OCI-LY3 (cell line): Measurements from ENCODE around the gene SPECC1.
"Not testable (repeated sequence)": the region's sequence is repeated elsewhere in the genome, so short reads cannot be mapped to it uniquely, and the experiment has no call there.

Experiments
- H2AFZ ChIP-seq: fragments of 200-600, 300-600 bp; shearing (Covaris generic); 2 replicates; pipeline ENCODE4 v1.6.0; 2014; ENCODE audit warnings: antibody characterized with exemption, low read depth, low read length
- H3K27ac ChIP-seq: fragments of 200-600, 300-600 bp; sonication (generic); 2 replicates; pipeline ENCODE4 v1.5.1; 2014; ENCODE audit warnings: mild to moderate bottlenecking, low read length, moderate library complexity, mixed read lengths
- H3K27me3 ChIP-seq: fragments of 200-600, 300-600 bp; sonication (generic); 2 replicates; pipeline ENCODE4 v1.6.1; 2014; ENCODE audit warnings: low read depth, low read length, mixed read lengths
- H3K36me3 ChIP-seq: fragments of 200-600, 300-600 bp; sonication (generic); replicated peaks from 2 replicates; pipeline ENCODE3; 2014; ENCODE audit warnings: low read depth, low read length, mixed read lengths
- H3K4me1 ChIP-seq: fragments of 300-600, 200-600 bp; sonication (generic); 2 replicates; pipeline ENCODE4 v1.6.1; 2014; ENCODE audit warnings: low read length, mixed read lengths
- H3K4me2 ChIP-seq: fragments of 200-600, 300-600 bp; sonication (generic); 2 replicates; pipeline ENCODE4 v1.6.1; 2014; ENCODE audit warnings: low read length, mixed read lengths
- H3K4me3 ChIP-seq: fragments of 300-600, 200-600 bp; sonication (generic); 2 replicates; pipeline ENCODE4 v1.5.1; 2014; ENCODE audit warnings: antibody characterized with exemption, mild to moderate bottlenecking, low read length, moderate library complexity
- H3K79me2 ChIP-seq: fragments of 300-600, 200-600 bp; shearing (Covaris generic); 2 replicates; pipeline ENCODE4 v1.6.1; 2014; ENCODE audit warnings: mild to moderate bottlenecking, low read length, mixed read lengths
- H3K9ac ChIP-seq: fragments of 300-600, 200-600 bp; shearing (Covaris generic); 2 replicates; pipeline ENCODE4 v1.6.0; 2014; ENCODE audit warnings: mild to moderate bottlenecking, low read length, moderate library complexity
- H3K9me3 ChIP-seq: fragments of 200-600, 300-600 bp; shearing (Covaris generic); 2 replicates; pipeline ENCODE4 v1.6.1; 2014; ENCODE audit warnings: low read length, mixed read lengths; ENCODE audit not compliant: insufficient read depth
- H4K20me1 ChIP-seq: fragments of 200-600, 300-600 bp; sonication (generic); 2 replicates; pipeline ENCODE4 v1.6.1; 2016; ENCODE audit warnings: low read length, mixed read lengths; ENCODE audit not compliant: insufficient read depth
- CTCF ChIP-seq: fragments of 200-600, 300-600 bp; sonication (generic); IDR thresholded peaks from 2 replicates; pipeline ENCODE4 v1.5.1; 2014; ENCODE audit warnings: antibody characterized with exemption, low read length, low read depth
- EZH2phosphoT487 ChIP-seq: fragments of 200-600 bp; shearing (Covaris generic); IDR thresholded peaks from 2 replicates; pipeline ENCODE4 v1.6.1; 2018; ENCODE audit warnings: antibody characterized with exemption, mixed run types, low read depth

Gene SPECC1

GRCh38 chr17:20235747-20236146 is 226.6 kb downstream of the SPECC1 start:
- H4K20me1 ChIP-seq, result no peaks in the 10 kb centered on the region
- H3K4me1 ChIP-seq, result peaks cover 3% of the 10 kb centered on the region; the same call in 1 of the 2 replicates
- H3K4me2 ChIP-seq, result no peak overlapping the region
- H3K9me3 ChIP-seq, result no peaks in the 10 kb centered on the region
- H2AFZ ChIP-seq, result no peak overlapping the region
- no peaks in the 10 kb centered on the region for H3K36me3 ChIP-seq
- H3K79me2 ChIP-seq, result no peaks in the 10 kb centered on the region
- no peaks in the 10 kb centered on the region for H3K27me3 ChIP-seq
- TF ChIP-seq EZH2phosphoT487 (no peak), CTCF (no peak)
- H3K27ac ChIP-seq, result no peak overlapping the region
- H3K9ac ChIP-seq, result no peak overlapping the region
- H3K4me3 ChIP-seq, result no peak overlapping the region

GRCh38 chr17:20236578-20237227 is 227.5 kb downstream of the SPECC1 start:
- no peaks in the 10 kb centered on the region for H4K20me1 ChIP-seq
- H3K36me3 ChIP-seq, result no peaks in the 10 kb centered on the region
- H3K9me3 ChIP-seq, result no peaks in the 10 kb centered on the region
- H3K9ac ChIP-seq, result no peak overlapping the region
- no peak overlapping the region for H3K4me2 ChIP-seq
- no peak overlapping the region for H3K27ac ChIP-seq
- TF ChIP-seq EZH2phosphoT487, result no peak
- TF ChIP-seq CTCF, result no peak
- no peaks in the 10 kb centered on the region for H3K79me2 ChIP-seq
- peaks cover 3% of the 10 kb centered on the region; the same call in 1 of the 2 replicates for H3K4me1 ChIP-seq
- no peak overlapping the region for H2AFZ ChIP-seq
- no peak overlapping the region for H3K4me3 ChIP-seq
- no peaks in the 10 kb centered on the region for H3K27me3 ChIP-seq

GRCh38 chr17:20239776-20240175 is 230.6 kb downstream of the SPECC1 start:
- H3K36me3 ChIP-seq, H3K9ac ChIP-seq, H3K27me3 ChIP-seq, H2AFZ ChIP-seq, H3K27ac ChIP-seq, H3K4me2 ChIP-seq, H4K20me1 ChIP-seq, H3K4me3 ChIP-seq, H3K9me3 ChIP-seq, H3K4me1 ChIP-seq, H3K79me2 ChIP-seq: not testable (repeated sequence)

- Histone ChIP-seq H3K79me2 (no peaks in the 10 kb centered on the region), H3K9me3 (no peaks in the 10 kb centered on the region), H3K4me3 (no peak overlapping the region), H3K9ac (no peak overlapping the region), H3K27ac (no peak overlapping the region), H3K4me1 (no peaks in the 10 kb centered on the region), H3K4me2 (no peak overlapping the region), H2AFZ (no peak overlapping the region), H4K20me1 (no peaks in the 10 kb centered on the region), H3K36me3 (no peaks in the 10 kb centered on the region), H3K27me3 (no peaks in the 10 kb centered on the region)
- TF ChIP-seq CTCF (no peak), EZH2phosphoT487 (no peak)
These were observed 232.7 kb downstream of the SPECC1 start for GRCh38 chr17:20241855-20242254.

GRCh38 chr17:20242271-20242670 is 233.1 kb downstream of the SPECC1 start:
- no peak overlapping the region for H3K27ac ChIP-seq
- no peak for TF ChIP-seq EZH2phosphoT487
- TF ChIP-seq CTCF, result no peak

More at GRCh38 chr17:20242271-20242670, 233.1 kb downstream of the SPECC1 start:
- Histone ChIP-seq H3K4me2 (no peak overlapping the region), H3K27me3 (no peaks in the 10 kb centered on the region), H3K4me3 (no peak overlapping the region), H2AFZ (no peak overlapping the region), H3K36me3 (no peaks in the 10 kb centered on the region), H4K20me1 (no peaks in the 10 kb centered on the region), H3K79me2 (no peaks in the 10 kb centered on the region), H3K4me1 (no peaks in the 10 kb centered on the region), H3K9me3 (no peaks in the 10 kb centered on the region), H3K9ac (no peak overlapping the region)
